AG09319 (cell line): ENCODE measurements around the gene DLGAP5.

Experiments used
- DNase-seq: peaks from one replicate; pipeline ENCODE4 v3.0.0-alpha.2; 2010; ENCODE audit warnings: low read depth; ENCODE audit errors: extremely low read depth
- TF ChIP-seq, protein P1 (sequence below): IDR thresholded peaks from 2 replicates; pipeline ENCODE4 v1.5.1; 2011; ENCODE audit warnings: low read depth, mild to moderate bottlenecking, inconsistent platforms, low read length, moderate library complexity

Gene DLGAP5

DNA sequence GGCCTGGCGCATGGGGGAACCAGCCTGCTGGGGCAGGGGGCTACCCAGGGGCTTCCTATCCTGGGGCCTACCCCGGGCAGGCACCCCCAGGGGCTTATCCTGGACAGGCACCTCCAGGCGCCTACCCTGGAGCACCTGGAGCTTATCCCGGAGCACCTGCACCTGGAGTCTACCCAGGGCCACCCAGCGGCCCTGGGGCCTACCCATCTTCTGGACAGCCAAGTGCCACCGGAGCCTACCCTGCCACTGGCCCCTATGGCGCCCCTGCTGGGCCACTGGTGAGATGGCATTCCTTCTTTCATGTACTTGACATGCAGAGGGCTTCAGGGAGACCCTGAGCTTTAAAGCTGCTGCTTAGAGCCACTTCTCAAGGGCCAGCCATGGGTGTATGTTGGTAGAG, 53.3 kb downstream of the DLGAP5 start:
- DNase-seq: no peak
- TF ChIP-seq, protein P1, sequence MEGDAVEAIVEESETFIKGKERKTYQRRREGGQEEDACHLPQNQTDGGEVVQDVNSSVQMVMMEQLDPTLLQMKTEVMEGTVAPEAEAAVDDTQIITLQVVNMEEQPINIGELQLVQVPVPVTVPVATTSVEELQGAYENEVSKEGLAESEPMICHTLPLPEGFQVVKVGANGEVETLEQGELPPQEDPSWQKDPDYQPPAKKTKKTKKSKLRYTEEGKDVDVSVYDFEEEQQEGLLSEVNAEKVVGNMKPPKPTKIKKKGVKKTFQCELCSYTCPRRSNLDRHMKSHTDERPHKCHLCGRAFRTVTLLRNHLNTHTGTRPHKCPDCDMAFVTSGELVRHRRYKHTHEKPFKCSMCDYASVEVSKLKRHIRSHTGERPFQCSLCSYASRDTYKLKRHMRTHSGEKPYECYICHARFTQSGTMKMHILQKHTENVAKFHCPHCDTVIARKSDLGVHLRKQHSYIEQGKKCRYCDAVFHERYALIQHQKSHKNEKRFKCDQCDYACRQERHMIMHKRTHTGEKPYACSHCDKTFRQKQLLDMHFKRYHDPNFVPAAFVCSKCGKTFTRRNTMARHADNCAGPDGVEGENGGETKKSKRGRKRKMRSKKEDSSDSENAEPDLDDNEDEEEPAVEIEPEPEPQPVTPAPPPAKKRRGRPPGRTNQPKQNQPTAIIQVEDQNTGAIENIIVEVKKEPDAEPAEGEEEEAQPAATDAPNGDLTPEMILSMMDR: peak; percentile 8; the same call in 1 of the 2 replicates

DNA sequence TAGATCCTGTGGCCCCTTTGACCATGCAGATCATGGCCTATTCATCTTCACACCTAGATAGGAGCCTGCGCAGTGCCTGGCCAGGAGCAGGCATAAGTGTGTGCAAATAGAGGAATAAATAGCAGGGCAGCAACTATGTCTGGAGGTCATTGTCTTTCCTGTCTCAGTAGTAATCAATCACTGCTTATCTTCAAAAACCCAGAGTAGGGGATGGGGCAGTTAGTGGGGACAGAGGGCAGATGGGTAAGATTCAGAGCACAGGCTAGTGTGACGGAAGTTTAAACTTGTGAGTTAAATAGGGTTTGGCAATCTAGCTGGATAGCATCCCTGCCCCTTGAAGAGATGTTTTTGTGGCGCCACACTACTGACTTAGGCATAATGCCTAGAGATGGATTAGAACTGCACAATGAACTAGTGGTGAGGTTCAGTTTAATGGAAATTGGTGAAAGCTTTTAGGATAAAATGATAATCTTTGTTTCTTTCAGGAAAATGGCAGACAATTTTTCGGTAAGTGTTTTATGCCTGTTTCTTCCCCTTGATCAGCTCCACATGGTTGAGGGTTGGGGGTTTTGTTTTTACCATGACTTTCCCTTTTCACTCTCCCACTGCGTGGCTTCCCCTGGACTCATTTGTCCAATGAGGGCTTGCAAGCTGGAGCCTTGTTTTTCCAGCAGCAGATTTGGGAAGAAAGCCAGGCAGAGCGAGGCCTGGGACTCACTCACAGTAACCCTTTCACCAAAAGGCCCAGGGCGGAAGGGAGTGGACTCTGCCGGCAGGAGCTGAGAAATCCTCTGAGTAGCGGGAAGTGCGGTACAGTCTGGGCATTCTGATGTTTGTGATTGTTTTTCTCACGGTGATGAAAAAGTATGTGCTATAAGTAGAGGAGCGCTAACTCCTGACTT, 54.2 kb downstream of the DLGAP5 start:
- DNase-seq: peak; percentile 75
- TF ChIP-seq, protein P1: peak; percentile 23

DNA sequence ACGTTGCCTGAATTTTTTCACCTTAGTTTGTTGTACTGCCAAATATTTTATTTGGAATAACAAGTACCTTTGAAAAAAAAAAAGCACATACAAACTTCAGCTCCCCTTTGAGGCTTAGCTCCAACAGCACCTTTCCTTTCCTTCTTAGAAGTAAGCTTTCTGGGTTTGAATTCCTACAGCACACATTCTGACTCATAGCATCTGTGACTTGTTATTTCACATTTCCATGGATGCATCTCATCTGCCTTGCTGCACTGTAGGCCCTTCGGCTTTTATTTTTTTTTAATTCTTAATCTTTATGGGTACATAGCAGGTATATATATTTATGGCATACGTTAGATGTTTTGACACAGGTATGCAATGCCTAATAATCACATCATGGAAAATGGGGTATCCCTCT, 55.1 kb downstream of the DLGAP5 start:
- no peak for DNase-seq
- TF ChIP-seq, protein P1: no peak

DNA sequence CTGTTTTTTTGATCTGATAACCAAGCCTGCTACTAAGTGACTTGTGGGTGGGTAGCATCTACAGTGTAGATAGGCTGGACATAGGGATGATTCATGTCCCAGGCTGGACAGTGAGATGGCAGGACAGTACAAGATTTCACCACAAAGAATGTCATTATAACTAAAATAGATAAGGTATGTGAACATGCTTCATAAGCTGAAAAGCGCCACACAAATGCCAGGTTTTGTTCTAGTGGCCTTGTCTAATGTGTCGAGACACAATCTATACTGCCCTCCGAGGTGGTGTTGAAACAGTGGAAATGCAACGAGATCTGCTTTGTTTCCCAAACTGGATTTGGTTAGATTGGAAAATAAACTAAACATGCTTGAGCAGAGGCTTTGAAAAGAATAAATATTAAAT, 58.0 kb downstream of the DLGAP5 start:
- no peak for DNase-seq
- TF ChIP-seq, protein P1: no peak

DNA sequence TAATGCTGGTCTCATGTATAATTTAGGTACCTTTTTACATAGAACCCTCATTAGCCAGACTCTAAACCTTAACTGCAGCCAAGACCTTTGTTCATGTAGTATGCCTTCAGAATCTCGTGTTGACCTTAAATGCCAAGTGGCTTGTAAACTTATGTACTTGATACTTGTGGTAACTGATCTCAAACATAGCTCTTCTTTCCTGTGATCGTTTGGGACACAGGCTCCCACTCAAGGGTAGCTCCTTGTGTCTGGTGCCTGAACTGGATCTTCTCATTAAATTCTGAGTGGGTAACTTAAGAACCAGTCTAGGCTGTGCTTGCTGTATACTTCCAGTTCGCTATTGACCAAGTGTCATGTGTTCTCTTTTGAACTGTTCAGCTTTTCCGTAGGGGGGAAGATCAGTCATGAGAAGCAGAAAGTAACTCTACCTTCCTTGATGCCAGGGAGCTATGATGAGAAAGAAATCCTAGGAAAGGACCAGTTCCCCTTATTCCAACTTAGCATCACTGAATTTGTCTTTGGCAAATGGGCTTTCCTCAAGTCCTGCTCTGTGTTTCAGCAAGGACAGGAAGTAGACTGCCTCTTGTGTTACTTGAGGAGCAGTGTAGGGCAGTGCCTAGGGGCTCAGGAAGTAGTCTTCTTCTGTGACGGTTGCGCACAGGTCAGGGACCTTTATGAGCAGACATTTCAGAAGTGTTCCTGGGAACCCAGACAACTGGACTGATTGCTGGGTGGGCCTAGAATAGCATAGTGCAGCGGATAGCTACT, 59.8 kb downstream of the DLGAP5 start:
- DNase-seq: no peak
- TF ChIP-seq, protein P1: peak; percentile 18

DNA sequence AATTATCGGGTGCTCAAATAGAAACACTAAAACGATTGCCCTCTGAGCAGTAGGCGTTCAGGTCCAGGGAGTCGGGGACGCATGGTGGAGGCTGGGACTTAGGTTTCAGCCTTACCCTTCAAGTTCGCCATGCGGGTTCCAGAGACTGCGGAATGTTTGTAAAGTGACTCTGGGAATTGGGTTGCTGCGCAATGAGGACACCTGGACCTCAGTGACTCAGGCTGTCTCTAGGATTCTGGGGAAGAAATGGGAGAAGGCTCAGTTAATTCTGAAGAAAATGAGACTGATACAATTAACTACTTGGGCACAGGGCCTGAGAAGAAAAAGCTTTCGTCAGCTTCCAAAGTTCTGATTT, 61.2 kb downstream of the DLGAP5 start:
- TF ChIP-seq, protein P1: no peak
- no peak for DNase-seq
